Activated CD8-positive, alpha-beta T cell treated with anti-CD3 and anti-CD28 coated beads for 36 hours (primary cell): Measurements from ENCODE around the gene ETV5. TPM values are rescaled to one million over a fixed set of nuclear protein-coding genes. Genes with fewer than 3 reads are reported as not detected.

Experiments used
- ATAC-seq: fragments of 200-7000 bp; cut with Tn5 transposase; one replicate; pipeline ENCODE4 v1.10.0; 2021; ENCODE audit warnings: mild to moderate bottlenecking, moderate library complexity
- CTCF ChIA-PET: fragments of 350-600 bp; sonication (Branson Sonifier 250); formaldehyde crosslinking; loops from one replicate; lab custom pipeline; 2021; ENCODE audit warnings: antibody characterized with exemption; lab: Charles Lee
- POLR2A ChIA-PET: fragments of 350-600 bp; sonication (Branson Sonifier 250); formaldehyde crosslinking; loops from one replicate; lab custom pipeline; 2021; ENCODE audit warnings: antibody characterized with exemption; lab: Charles Lee
- DNase-seq: peaks from one replicate; pipeline ENCODE4 v3.0.0-alpha.2; 2020
- H3K27ac Mint-ChIP-seq: one replicate; pipeline ENCODE4 v1.8.0; 2021; ENCODE audit warnings: mild to moderate bottlenecking, mixed read lengths
- H3K27me3 Mint-ChIP-seq: one replicate; pipeline ENCODE4 v1.8.0; 2021; ENCODE audit warnings: mixed read lengths
- H3K36me3 Mint-ChIP-seq: one replicate; pipeline ENCODE4 v1.8.0; 2021; ENCODE audit warnings: low read depth, mixed read lengths
- H3K4me1 Mint-ChIP-seq: one replicate; pipeline ENCODE4 v1.8.0; 2021; ENCODE audit warnings: low read depth, mixed read lengths
- H3K4me3 Mint-ChIP-seq: one replicate; pipeline ENCODE4 v1.8.0; 2021; ENCODE audit warnings: mild to moderate bottlenecking, moderate library complexity, mixed read lengths
- H3K9me3 Mint-ChIP-seq: one replicate; pipeline ENCODE4 v1.8.0; 2021; ENCODE audit warnings: mixed read lengths
- intact Hi-C: fragments of 100-400 bp; cut with micrococcal nuclease; formaldehyde crosslinking; loops from one replicate; pipeline ENCODE4 v1.10.0; 2022
- total RNA-seq, 2 experiments: library from RNA; stranded (reverse); gene quantifications; one replicate each; pipeline ENCODE4 v1.2.3, GENCODE V29; 2021
- TF ChIP-seq, protein P1 (sequence below): fragments of 200-600 bp; IDR thresholded peaks from one replicate; pipeline ENCODE4 v1.8.0; 2022; ENCODE audit warnings: antibody characterized with exemption, mild to moderate bottlenecking

ETV5 gene
- total RNA-seq, 2 experiments from 2014 or later = 0.68 to 1.4 TPM

DNA sequence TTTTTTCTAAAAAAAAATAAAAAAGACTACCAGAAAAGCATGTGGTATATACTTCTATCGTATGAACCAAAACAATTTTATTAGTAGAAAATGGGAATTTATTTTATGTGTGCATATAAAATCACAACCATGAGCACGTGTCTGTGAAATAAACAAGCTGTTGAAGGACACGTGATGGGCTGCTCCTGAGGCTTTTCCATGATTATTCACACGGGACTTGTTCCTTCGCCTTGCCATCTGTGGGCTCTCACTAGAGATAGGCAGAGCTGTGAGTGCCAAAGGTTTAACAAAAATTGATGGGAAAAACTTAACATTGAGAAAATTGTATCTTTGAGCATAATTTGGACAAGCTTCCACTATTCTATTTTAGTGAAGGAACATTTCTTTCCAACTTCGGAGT lies 12.4 kb upstream of the ETV5 start:
- Mint-ChIP-seq H3K36me3 (no peaks in the 10 kb centered on the region), H3K9me3 (no peaks in the 10 kb centered on the region), H3K4me3 (no peak overlapping the region), H3K4me1 (no peaks in the 10 kb centered on the region), H3K27ac (no peak overlapping the region), H3K27me3 (peaks cover 34% of the 10 kb centered on the region)
- no peak for DNase-seq
- intact Hi-C loops = no loop called here
- POLR2A ChIA-PET = interaction anchor here (0.7 kb wide), 1 partner anchor 12 kb away, joined by 4 read pairs; the partner anchor contains the start of gene ETV5
- TF ChIP-seq, protein P1, sequence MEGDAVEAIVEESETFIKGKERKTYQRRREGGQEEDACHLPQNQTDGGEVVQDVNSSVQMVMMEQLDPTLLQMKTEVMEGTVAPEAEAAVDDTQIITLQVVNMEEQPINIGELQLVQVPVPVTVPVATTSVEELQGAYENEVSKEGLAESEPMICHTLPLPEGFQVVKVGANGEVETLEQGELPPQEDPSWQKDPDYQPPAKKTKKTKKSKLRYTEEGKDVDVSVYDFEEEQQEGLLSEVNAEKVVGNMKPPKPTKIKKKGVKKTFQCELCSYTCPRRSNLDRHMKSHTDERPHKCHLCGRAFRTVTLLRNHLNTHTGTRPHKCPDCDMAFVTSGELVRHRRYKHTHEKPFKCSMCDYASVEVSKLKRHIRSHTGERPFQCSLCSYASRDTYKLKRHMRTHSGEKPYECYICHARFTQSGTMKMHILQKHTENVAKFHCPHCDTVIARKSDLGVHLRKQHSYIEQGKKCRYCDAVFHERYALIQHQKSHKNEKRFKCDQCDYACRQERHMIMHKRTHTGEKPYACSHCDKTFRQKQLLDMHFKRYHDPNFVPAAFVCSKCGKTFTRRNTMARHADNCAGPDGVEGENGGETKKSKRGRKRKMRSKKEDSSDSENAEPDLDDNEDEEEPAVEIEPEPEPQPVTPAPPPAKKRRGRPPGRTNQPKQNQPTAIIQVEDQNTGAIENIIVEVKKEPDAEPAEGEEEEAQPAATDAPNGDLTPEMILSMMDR = no peak
- CTCF ChIA-PET = interaction anchor here (0.6 to 1.5 kb wide), 2 partner anchors 138 to 178 kb away, joined by 3 to 4 read pairs; no protein-coding TSS in a partner anchor
- no peak for ATAC-seq

DNA sequence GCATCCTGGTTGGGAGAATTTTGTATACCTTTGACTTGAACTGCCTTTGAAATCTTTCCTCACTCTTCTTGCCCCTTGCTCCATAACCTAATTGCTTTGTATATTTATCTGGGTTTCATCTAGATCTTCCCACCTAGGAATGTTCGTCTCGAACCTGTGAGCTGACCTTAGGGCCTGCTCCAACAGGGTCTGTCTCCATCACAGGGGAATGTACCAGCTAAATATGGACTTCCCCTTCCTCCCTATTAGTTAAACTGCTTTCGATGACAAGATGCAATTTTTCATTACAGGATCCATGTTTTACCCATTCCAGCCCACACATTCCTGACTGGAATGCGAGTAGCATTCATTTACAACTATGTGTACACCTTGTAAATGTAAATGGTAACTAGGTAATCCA lies 10.6 kb upstream of the ETV5 start:
- no peaks in the 10 kb centered on the region for H3K36me3 Mint-ChIP-seq
- ATAC-seq (no peak), DNase-seq (no peak)
- TF ChIP-seq, protein P1 = no peak
- no peak overlapping the region for H3K4me3 Mint-ChIP-seq
- no peaks in the 10 kb centered on the region for H3K4me1 Mint-ChIP-seq
- H3K9me3 Mint-ChIP-seq = no peaks in the 10 kb centered on the region
- intact Hi-C loops = no loop called here
- CTCF ChIA-PET = interaction anchor here (1.1 kb wide), 1 partner anchor 10 kb away, joined by 3 read pairs; the partner anchor contains the start of gene ETV5
- POLR2A ChIA-PET = no interaction called here
- H3K27ac Mint-ChIP-seq = no peak overlapping the region
- H3K27me3 Mint-ChIP-seq = peaks cover 45% of the 10 kb centered on the region

- Mint-ChIP-seq H3K9me3 (no peaks in the 10 kb centered on the region), H3K4me3 (no peak overlapping the region), H3K27me3 (peaks cover 53% of the 10 kb centered on the region), H3K27ac (no peak overlapping the region), H3K4me1 (no peaks in the 10 kb centered on the region), H3K36me3 (no peaks in the 10 kb centered on the region)
- intact Hi-C loops = no loop called here
- ATAC-seq (no peak), DNase-seq (no peak)
- CTCF ChIA-PET = interaction anchor here (1.1 kb wide), 1 partner anchor 9 kb away, joined by 3 read pairs; the partner anchor contains the start of gene ETV5
- POLR2A ChIA-PET = no interaction called here
- TF ChIP-seq, protein P1 = no peak
Observed at GRCh38 chr3:186118692-186119091, 9.8 kb upstream of the ETV5 start.

- Mint-ChIP-seq H3K27ac (no peak overlapping the region), H3K4me1 (no peaks in the 10 kb centered on the region), H3K36me3 (no peaks in the 10 kb centered on the region), H3K9me3 (no peaks in the 10 kb centered on the region), H3K4me3 (no peak overlapping the region), H3K27me3 (peaks cover 62% of the 10 kb centered on the region)
- intact Hi-C loops = no loop called here
- POLR2A ChIA-PET = no interaction called here
- ATAC-seq = no peak
- CTCF ChIA-PET = no interaction called here
- TF ChIP-seq, protein P1 = no peak
- DNase-seq = no peak
Observed at GRCh38 chr3:186117521-186118134, 8.7 kb upstream of the ETV5 start.

DNA sequence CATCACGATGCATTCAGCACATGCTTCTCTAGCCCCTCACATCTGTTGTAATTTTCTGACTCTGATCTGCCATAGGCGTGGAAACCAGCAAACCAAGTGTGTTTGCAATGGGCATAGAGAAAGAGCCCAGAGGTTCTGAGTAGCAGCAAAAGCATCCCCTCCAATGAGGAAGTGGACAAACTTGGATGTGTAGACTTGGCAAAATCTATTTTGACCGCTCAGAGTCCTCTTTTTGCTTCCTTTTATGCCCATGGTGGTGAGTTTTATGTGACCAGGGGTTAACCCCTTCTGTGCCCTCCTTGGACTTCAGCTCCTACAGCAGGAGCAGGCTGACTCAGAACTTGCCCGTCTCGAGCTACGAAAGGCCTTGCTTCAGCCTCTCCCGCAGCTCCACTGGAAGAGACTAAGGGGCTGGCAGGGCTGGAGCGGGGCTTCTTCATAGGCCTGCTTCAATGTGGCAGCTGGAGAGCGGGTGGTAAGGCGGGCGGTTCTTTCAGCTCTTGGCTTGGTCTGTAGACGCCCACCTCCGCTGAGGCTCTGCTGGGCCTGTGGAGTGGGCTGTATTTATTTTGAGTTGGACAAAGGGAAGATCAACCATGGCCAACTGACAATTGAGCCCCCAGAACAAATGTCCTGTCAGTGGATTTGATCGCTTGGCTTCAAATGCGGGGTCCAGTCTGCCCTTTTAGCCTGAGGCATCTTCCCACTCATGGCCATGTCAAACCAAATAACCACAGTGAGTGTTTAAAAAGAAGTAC lies 6.5 kb upstream of the ETV5 start:
- no peaks in the 10 kb centered on the region for H3K36me3 Mint-ChIP-seq
- ATAC-seq = no peak
- ChIA-PET POLR2A (no interaction called here), CTCF (no interaction called here)
- intact Hi-C loops = no loop called here
- DNase-seq = no peak
- peaks cover 73% of the 10 kb centered on the region for H3K27me3 Mint-ChIP-seq
- H3K9me3 Mint-ChIP-seq = no peaks in the 10 kb centered on the region
- no peak overlapping the region for H3K27ac Mint-ChIP-seq
- TF ChIP-seq, protein P1 = no peak
- H3K4me3 Mint-ChIP-seq = no peak overlapping the region
- peaks cover 9% of the 10 kb centered on the region for H3K4me1 Mint-ChIP-seq
